HG02610 (cell line): Measurements from ENCODE around the gene REG3A.

ENCODE experiments used
- ATAC-seq: cut with Tn5 transposase; IDR thresholded peaks from one replicate; pipeline ENCODE4 v1.9.1; 2021; ENCODE audit warnings: mild to moderate bottlenecking, moderate library complexity; ENCODE audit not compliant: unreplicated experiment

REG3A gene

DNA sequence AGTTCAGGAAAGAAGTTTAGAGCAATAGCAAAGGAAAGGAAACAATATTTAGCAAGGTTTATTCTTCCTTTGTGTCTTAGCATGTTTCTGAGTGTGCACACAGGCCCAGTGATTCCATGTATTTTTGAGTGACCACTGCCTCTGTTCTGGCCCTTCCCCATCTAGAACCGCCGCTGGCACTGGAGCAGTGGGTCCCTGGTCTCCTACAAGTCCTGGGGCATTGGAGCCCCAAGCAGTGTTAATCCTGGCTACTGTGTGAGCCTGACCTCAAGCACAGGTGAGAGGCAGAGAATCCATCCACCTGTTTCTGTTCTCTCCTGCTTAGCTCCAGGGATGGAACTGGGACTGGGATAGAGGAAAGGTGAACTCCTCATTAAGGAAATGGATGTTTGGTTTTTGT, 36.9 kb downstream of the REG3A start:
- no peak for ATAC-seq

DNA sequence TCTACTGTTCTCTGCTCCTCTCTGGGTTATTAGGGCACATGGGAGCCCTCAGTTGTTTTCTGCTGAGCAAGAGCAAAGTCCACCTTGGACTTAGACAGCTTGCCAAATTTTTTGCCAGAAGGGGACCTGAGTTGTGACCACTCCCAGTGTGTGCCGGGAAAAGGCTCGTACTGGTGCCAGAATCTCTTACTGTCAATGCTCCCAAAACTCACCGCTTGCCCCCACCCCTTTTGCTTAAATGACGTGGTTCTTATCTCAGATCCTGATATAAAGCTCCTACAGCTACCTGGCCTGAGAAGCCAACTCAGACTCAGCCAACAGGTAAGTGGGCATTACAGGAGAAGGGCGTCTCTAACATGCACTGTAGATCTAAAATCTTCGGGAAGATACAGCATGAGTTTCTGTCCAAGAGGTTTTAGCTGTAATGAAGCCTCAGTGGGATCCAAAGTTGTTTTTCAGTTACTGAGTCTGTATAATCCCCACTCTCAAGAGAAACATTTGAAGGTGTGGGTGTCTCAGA, 39.3 kb downstream of the REG3A start, which contains the start of gene REG1A:
Gene REG1A (plus strand): TSS at position 295 of the 520 bp plus-strand sequence. CDS start 374 bp downstream, outside the sequence.
- no peak for ATAC-seq

DNA sequence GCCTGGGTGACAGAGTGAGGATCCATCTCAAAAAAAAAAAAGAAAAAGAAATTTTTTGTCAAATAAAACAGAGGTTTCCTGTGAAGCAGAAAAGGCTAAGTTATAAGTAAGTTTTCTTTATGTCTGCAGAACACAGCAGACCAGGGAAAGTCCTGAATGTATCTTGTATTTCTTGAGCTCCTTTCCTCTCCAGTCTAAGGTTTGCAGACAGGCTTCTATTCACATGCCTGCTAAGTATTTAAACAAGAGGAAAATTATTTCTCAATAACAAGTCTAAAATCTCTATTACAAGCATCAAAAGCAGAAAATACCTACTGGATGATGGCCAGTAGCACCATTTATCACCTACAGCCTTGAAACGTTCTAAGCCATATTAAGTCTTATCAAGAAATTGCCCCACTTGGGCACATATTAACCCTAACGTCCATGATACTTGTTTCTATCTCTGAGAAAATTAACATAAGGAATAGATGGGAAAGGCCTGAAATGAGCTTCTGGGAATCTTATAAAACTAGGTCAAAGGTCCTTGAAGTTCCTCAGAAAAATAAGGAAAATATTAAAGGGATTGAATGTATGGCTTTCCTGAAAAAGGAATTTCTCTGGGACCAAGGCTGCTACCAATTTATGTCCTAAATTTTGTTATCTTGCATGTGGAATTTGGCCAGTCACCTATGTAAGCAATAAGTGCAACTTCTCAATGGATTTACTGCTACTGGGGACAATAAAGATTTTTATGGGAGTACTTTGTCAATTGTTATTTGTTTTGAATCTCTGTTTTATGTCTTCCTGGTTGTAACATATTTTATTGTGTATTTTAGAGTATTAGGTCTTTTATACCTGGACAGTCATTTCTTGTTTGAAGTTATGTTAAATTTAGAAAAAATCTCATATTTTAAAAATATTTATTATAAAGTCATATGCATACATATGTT, 42.3 kb downstream of the REG3A start:
- no peak for ATAC-seq

DNA sequence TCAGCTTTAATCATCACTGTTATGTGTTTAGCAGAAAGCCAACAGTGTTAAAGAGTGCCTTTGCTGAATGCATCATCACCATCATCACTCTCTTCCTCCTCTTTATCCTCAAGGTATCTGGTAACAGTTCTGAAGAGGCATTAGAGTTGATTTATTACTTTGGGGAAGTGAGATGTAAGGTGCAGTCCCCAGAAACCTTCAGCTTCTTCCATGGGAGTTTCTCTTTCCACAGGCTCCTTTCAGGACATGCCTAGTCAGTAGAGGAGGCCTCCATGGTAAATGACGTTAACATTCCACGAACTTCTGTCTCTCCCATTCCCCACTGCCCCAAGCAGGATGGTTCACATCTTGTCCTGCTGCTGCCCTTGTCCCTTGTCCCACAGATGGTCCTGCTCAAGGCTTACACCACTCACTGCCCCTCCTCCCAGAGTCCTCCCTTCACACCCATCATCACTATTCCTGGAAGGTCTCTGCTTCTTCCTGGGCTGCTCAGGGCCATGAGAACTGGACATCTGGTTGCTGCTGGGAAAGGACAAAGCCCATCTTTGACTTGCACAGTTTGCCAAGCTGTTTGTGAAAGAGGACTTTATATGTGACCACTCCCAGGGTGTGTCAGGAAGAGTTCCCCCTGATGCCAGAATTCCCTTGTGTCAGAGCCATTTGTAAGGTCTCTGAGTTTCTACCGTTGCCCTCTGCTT, 44.6 kb downstream of the REG3A start:
- no peak for ATAC-seq

DNA sequence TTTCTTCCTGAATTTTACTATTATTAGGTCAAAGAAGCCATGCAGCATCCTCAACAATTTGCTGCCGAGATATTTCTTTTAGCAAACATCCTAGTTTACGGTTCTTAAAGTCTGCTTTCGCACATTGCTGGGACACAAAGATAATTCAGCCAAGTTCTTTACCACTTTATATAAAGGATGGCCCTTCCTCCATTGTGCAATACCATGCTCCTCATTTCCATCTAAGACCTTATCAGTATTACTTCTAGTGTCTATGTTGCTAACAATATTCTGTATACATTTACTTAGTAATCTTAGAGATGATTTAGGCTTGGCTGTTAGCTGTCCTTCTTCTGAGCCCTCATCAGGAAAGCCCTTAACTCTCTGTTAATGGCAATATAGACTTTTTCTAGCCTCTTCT, 47.3 kb downstream of the REG3A start:
- no peak for ATAC-seq
